ENCODE measurements around the gene AIFM3.

Gene AIFM3

GRCh38 chr22:21009638-21010425, 42.8 kb downstream of the AIFM3 start:
- FAIRE-seq = no peak

GRCh38 chr22:21010426-21011113, 43.5 kb downstream of the AIFM3 start:
- FAIRE-seq = no peak

GRCh38 chr22:21012446-21013407, 45.7 kb downstream of the AIFM3 start:
- no peak for FAIRE-seq

- FAIRE-seq = no peak
These were observed 46.7 kb downstream of the AIFM3 start for GRCh38 chr22:21013657-21014201.

- peak; percentile 95 for FAIRE-seq
These were observed 47.2 kb downstream of the AIFM3 start for GRCh38 chr22:21014202-21014725.

- FAIRE-seq = no peak
These were observed 47.8 kb downstream of the AIFM3 start, which contains the start of gene P2RX6 for GRCh38 chr22:21014726-21015465. TSS of gene P2RX6 (plus strand) at chr22:21015165. CDS start at chr22:21015175, 10 bp downstream.

GRCh38 chr22:21015466-21016006, 48.5 kb downstream of the AIFM3 start:
- no peak for FAIRE-seq

- FAIRE-seq = no peak
These were observed 49.8 kb downstream of the AIFM3 start for GRCh38 chr22:21016644-21017420.

GRCh38 chr22:21018314-21018713, 51.3 kb downstream of the AIFM3 start:
- FAIRE-seq = no peak

GRCh38 chr22:21020802-21021429, 53.9 kb downstream of the AIFM3 start:
- no peak for FAIRE-seq

- FAIRE-seq = no peak
These were observed 55.5 kb downstream of the AIFM3 start for GRCh38 chr22:21022507-21022906.

- no peak for FAIRE-seq
These were observed 56.0 kb downstream of the AIFM3 start for GRCh38 chr22:21022955-21023614.

- no peak for FAIRE-seq
These were observed 58.2 kb downstream of the AIFM3 start for GRCh38 chr22:21025266-21025665.

GRCh38 chr22:21025763-21026755, 59.0 kb downstream of the AIFM3 start:
- FAIRE-seq = no peak

GRCh38 chr22:21026783-21027692, 60.0 kb downstream of the AIFM3 start:
- FAIRE-seq = no peak

GRCh38 chr22:21028277-21029251, 61.5 kb downstream of the AIFM3 start:
- FAIRE-seq = no peak
